Hepatocyte (in vitro differentiated cells): ENCODE data around the gene IL20RA.

ENCODE experiments used
- CTCF ChIP-seq: fragments of 200-600 bp; sonication (generic); IDR thresholded peaks from 2 replicates; pipeline ENCODE4 v1.5.1; 2016; ENCODE audit warnings: antibody characterized with exemption, mild to moderate bottlenecking; ENCODE audit not compliant: poor library complexity
- EZH2 ChIP-seq: fragments of 200-600 bp; sonication (generic); IDR thresholded peaks from 2 replicates; pipeline ENCODE4 v1.6.1; 2016; ENCODE audit warnings: antibody characterized with exemption, mild to moderate bottlenecking, borderline replicate concordance
- EZH2phosphoT487 ChIP-seq: fragments of 200-600 bp; sonication (generic); IDR thresholded peaks from one replicate; pipeline ENCODE4 v1.6.1; 2018; ENCODE audit warnings: antibody characterized with exemption, mild to moderate bottlenecking, low read depth, moderate library complexity; ENCODE audit not compliant: unreplicated experiment, severe bottlenecking

GRCh38 chr6:136984578-136984977 is 60.2 kb downstream of the IL20RA start:
- TF ChIP-seq CTCF, result no peak
- no peak for TF ChIP-seq EZH2phosphoT487
- TF ChIP-seq EZH2, result no peak
